Inferior parietal cortex (tissue), 1 donor: ENCODE data around the gene RETSAT.

Source experiments
- DNase-seq: peaks from one replicate; pipeline ENCODE4 v3.0.0-alpha.2; 2016; ENCODE audit errors: extremely low spot score

RETSAT gene

GRCh38 chr2:85308896-85309555 lies 45.3 kb downstream of the RETSAT start:
- no peak for DNase-seq

- no peak for DNase-seq
Measured at GRCh38 chr2:85308201-85308600, 46.1 kb downstream of the RETSAT start.

- no peak for DNase-seq
Measured at GRCh38 chr2:85307527-85307897, 46.8 kb downstream of the RETSAT start.

GRCh38 chr2:85303780-85304531 lies 50.4 kb downstream of the RETSAT start:
- DNase-seq: no peak

GRCh38 chr2:85302121-85302520 lies 52.2 kb downstream of the RETSAT start:
- no peak for DNase-seq
